Fibroblast of lung (primary cell): Measurements from ENCODE around the gene GPRIN3.

ENCODE experiments used
- EZH2 ChIP-seq: IDR thresholded peaks from 2 replicates; pipeline ENCODE4 v1.5.1; 2012; ENCODE audit warnings: low read length, control low read depth, mild to moderate bottlenecking; ENCODE audit errors: missing control alignments
- TF ChIP-seq, protein P1 (sequence below), 2 donors: IDR thresholded peaks in 1 of 2; conservative IDR thresholded peaks in 1 of 2; 1 replicate in 1 of 2; 2 replicates in 1 of 2; pipeline ENCODE4 v1.5.1; 2011 to 2012; ENCODE audit warnings: low read length in 2 of 2, control low read depth in 1 of 2, inconsistent platforms in 1 of 2, low read depth in 1 of 2, mild to moderate bottlenecking in 1 of 2

DNA sequence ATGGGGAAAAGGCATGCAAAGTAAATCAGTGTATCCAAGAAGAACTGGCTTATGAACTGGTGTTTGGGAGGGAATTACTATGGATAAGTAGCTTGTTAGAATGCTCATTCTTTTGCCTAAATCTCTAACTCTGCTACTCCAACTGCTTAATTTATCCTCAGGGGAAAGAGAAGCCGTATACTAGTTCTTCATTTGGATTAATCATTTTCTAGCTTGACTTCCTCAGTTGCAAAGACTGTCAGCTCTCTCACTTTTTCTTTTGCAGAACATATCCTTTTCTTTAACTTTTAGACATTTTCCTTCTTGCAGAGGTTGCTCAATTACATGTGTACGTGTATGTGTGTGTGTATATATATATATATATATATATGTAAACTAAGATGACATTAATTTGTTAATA, 21.9 kb downstream of the GPRIN3 start:
- TF ChIP-seq, protein P1, sequence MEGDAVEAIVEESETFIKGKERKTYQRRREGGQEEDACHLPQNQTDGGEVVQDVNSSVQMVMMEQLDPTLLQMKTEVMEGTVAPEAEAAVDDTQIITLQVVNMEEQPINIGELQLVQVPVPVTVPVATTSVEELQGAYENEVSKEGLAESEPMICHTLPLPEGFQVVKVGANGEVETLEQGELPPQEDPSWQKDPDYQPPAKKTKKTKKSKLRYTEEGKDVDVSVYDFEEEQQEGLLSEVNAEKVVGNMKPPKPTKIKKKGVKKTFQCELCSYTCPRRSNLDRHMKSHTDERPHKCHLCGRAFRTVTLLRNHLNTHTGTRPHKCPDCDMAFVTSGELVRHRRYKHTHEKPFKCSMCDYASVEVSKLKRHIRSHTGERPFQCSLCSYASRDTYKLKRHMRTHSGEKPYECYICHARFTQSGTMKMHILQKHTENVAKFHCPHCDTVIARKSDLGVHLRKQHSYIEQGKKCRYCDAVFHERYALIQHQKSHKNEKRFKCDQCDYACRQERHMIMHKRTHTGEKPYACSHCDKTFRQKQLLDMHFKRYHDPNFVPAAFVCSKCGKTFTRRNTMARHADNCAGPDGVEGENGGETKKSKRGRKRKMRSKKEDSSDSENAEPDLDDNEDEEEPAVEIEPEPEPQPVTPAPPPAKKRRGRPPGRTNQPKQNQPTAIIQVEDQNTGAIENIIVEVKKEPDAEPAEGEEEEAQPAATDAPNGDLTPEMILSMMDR (conservative IDR thresholded peaks at IDR 0.05 in 1 of 2, IDR thresholded peaks at IDR 0.05 in 1 of 2; ENCODE audit: low read depth in 1 of 2, low read length in 2 of 2) = no peak
- TF ChIP-seq EZH2 = no peak
